HG03520 (cell line): ENCODE measurements around the gene PARP3.

Experiments used
- ATAC-seq: cut with Tn5 transposase; IDR thresholded peaks from one replicate; pipeline ENCODE4 v1.9.1; 2021; ENCODE audit warnings: mild to moderate bottlenecking, moderate library complexity; ENCODE audit not compliant: unreplicated experiment

Gene PARP3

DNA sequence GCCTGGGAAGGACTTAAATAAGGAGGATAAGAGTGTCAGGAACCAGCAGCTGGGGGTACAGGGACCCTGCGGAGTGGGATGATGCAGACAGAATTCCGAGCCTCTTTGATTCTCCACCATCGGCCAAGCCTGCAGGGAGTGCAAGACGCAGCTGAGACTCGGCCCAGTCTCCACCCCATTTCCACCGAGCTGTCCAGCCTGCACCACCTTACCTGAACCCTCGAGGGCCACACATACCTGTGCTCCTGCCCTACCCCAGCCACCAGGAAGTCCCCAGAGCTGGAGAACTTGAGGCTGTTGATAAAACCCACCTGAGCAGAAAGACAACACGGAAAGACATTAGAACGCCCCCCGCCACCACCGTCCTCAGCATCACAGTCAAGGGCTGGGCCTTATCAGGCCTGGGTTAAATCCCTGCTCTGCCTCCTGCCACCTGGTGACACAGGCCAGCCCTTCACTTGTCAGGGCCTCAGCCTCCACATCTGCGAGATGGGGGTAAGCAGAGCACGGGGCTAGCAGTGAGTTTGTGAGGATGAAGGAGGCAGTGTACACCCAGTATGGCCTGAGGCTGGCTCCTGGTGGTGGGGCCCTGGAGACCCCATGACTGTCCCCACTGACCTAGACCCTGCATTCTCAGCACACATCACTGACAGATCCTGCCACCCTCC lies 8.6 kb upstream of the PARP3 start:
- no peak for ATAC-seq

DNA sequence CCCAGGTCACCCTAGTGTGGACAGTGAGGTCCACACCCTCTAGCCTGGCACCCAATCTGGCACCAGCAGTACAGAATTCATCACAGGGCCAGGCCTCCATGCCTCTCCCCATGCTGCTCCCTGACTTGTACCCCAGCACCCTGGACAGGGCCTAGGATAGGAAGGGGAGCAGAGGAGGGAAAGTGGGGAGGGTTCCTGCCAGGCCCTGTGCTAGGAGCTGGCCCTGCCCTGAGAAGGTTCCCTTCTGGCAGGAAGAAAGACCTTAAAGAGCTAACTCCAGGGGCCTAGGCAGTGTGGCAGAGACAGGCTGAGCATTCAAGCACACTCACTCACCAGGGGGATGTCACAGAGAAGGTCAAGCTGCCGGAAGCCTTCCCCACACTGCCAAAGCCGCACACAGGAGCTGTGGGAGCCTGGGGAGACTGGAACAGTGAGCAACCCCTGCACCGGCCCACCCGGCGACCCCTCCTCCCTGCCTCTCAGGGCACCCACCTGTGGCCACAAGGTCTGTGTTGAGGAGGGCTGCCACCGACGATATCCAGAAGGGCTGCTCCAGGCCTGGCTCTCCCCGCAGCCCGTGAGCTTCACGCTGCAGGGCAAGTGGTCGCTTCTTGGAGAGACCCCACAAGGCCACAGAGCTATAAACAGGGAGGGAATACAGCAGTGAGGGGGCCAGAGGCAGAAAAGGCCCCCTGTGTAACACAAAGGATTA lies 7.9 kb upstream of the PARP3 start:
- no peak for ATAC-seq

DNA sequence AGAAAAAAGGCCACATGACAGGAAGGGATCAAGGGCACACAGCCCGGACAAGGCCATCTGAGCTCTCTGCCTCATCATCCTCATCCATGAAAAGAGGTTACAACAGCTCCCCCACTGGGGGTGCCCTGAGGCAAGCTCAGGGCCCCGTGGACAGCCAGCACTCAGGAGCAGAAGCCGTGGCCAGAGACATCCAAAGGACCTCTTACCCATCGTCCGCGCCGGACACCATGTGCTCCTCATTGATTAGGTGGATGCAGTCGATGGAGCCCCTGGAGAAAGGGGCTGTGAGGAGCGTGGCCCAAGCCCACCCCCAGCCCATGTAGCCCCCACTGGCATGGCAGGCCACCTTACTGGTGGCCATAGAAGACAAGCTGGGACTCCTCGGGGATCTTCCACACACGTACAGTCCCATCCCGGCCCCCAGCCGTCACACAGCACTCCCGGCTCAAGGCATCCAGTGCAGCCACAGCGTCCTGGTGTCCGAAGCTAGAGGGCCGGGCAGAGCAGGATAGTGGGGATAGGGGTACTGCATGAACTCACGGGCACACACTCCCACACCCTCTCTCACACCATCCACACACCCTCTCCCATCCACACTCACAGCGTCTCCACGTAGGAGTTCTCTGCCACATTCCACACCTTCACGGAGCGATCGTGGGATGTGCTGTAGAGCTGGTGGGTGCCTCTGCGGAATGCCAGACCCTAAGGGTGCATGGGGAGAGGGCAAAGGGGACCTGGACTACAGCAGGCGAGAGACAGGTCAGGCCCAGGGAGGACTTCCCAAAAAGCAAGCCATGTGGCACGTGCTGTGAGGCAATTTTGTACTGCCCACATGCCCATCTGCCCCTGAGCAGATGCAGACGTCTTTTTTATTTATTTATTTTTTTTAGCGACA lies 6.9 kb upstream of the PARP3 start:
- ATAC-seq, result no peak

DNA sequence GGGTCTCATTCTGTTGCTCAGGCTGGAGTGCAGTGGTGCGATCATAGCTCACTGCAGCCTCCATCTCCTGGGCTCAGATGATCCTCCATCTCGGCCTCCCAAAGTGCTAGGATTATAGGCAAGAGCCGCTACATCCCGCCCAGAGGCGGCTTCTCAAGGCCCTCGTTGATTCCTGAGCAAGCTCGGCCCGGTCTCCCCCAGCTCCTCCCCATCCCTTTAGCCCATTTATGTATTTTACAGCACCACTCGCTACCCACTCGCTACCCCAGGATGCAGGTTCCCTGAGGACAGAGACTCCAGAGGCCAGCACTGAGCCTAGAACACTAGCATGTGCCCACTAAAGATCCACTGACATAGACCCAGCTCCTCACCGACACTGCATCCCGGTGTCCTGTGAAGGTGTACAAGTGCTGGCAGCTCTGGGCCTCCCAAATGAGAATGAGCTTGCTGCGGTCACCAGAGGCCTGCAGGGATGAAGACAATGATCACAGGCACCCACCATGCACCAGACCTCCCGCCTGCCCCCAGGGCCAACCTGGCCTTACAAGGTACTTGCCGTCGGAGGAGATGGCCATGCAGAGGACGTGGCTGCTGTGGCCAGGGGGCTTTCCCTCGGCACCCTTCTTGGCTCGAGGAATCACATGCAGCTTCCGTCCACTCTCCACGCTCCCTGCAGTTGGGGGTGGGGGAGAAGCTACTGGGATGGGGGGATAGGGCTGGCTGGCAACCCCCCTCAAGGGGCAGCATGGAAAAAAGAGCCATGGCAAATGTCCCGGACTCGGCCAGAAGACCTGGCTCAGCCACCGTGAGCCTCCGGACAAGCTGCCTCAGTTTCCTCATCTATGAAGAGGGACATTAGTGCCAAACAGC lies 6.0 kb upstream of the PARP3 start:
- ATAC-seq, result no peak

DNA sequence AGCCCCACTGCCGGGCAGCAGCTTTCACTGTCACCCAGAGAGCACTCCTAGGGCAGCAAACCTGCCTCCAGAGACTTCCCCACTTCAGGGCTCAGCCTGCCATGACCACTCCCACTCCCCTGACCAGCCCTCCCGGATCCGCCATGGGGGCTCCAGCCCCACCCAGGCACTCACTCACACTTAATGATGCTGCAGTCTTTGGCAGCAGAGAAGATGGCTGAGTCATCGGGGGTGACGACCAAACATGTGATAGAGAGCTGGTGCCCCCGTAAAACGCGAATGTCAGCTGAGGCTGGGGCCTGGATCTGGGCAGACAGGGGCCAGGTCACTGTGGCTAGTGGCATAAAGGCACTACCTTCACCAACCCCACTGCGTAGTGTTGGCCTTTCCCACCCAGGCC lies 5.1 kb upstream of the PARP3 start:
- no peak for ATAC-seq

DNA sequence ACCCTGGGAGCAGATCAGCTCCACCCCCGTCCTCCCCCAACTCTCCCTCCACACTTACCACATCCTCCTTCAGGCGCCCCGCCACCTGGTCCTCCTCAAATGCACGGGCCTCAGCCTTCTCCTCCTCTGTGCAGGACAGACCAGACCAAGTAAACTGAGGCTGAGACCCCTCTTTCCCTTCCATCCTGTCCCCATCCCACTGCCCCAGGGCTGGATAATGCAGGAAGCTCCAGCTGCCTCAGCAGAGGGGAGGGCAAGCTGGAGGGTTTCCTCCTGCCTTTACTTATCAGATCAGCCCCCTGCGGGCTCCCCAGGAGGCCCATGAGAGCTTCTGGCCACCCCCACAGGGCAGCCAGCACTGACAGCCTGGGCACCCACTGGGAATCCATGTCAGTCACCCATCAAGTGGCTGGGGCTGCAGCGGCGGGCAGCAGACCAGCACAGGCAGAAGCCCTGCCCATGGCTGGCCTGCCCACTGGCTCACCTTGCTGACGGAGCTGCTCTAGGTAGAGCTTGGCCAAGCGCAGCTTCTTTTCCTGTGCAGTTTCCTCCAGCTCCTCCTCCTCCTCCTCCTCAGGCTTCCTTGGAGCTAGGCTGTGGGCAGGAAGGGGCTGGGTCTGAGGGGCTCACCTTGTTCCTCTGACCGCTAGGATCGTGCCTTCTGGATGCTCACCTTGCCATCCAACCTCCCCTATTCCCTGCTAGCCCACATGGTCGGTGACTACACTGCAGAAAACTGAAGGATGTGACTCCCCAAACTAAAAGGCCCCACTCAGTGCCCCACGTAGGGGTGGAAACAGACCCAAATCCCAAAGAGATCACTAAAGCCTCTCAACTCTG lies 4.3 kb upstream of the PARP3 start:
- no peak for ATAC-seq

DNA sequence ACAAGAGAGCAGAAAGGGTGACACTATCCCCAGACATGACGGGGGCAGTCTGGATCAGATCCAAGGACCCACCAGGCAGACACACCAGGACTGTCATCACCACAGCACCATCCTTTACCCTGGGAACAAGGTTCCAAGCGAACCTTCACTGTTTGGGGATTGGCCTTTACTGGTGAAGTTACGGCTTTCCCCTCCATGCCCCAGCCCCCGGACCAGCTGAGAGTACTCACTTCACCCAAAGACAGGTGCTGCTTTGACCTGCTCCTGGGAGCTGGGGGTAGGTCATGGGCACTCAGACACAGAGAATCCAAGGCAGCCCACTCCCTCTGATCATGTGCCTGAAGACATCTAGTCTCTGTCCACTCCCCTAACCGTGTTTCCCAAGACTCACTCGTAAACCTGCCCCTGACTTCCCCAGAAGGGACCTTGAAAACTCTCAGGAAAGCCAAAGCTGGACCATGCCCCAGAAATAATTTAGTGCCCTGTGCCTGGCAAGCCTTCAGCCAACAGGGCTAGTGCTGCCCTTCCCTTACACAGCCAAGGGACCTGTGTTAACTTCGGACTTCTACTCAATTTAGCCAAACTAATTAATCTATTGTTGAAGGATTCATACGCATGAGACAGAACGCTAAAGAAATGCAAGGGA lies 3.3 kb upstream of the PARP3 start:
- ATAC-seq, result no peak

DNA sequence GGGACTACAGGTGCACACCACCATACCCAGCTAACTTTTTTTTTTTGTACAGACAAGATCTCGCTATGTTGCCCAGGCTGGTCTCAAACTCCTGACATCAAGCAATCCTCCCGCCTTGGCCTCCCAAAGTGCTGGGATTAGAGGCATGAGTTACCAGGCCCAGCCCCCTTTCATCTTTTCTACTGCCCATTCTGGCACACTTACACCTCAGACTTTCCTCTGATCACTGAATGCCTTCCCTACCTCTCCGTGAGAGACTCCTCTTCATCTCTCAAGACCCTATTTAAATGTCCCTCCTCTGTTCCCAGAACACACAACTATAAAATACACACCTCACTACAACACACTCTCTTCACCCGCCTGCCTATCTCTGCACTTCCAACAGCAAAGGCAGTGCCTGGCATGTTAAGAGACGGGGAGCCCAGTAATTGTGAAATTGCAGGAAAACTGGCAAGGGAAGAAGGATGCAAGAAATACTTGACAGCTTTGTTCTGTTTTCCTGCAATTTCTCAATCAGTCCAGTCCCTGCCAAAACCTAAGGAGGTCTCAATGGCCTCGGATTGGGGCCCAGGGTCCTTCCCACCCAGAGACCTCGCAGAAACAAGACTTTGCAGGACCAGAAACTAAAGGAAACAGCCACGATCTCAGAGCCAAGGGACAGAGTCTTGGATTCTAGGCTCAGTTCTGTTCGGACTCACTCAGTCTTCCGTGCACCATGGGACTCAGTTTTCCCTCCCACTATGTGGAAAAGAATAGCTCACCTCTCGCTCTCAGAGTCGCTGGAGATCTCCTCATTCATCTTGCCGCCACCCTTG lies 1.3 kb upstream of the PARP3 start:
- no peak for ATAC-seq

DNA sequence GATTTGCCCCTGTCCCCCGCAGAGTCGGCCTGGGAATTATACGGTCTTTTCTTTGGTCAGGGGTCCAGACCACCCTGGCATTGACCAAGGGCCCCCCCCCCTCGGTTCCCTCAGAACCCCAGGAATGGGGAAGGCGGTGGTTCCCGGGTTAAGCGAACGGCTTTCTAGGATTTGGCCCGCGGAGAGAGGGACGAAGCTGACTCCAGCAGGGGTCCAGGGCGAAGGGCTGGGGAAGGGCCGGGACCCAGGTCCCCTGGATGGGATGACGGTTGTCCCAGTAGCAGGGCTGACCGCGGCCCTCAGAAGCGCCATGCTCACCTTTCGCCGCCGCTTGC lies 733 bp upstream of the PARP3 start:
- ATAC-seq, result no peak

DNA sequence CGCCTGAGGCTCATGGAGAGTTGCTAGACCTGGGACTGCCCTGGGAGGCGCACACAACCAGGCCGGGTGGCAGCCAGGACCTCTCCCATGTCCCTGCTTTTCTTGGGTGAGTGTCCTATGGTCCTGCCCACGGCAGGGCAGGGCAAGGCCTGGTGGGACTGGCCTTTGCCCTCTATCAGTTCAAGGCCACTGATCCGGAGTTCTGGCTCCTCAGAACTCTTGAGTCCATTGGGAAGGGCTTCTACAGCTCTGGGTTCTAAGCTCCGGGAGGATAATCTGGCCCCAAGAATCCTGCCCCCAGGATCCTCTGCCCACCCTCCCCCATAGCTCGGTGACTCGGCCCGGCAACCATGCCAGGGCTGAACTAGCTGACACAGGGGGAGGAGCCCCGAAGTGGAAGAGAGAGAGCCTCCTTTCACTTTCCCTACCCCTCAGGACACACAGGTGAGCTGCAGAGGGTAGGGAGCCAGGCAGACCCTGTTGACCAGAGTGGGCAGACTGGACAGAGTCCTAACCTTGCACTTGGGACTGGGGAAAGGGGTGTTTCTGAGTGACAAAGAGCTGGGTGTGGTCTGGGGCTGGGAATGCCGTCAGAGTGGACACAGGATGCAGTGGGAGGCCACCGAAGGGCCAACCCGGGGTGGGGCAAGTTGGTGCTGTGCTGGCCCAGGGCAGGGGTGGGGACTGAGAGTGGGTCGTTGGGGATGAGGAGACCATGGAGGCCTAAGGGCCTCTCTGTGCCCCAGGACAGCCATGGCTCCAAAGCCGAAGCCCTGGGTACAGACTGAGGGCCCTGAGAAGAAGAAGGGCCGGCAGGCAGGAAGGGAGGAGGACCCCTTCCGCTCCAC lies 664 bp downstream of the PARP3 start:
- peak; percentile 25 for ATAC-seq

DNA sequence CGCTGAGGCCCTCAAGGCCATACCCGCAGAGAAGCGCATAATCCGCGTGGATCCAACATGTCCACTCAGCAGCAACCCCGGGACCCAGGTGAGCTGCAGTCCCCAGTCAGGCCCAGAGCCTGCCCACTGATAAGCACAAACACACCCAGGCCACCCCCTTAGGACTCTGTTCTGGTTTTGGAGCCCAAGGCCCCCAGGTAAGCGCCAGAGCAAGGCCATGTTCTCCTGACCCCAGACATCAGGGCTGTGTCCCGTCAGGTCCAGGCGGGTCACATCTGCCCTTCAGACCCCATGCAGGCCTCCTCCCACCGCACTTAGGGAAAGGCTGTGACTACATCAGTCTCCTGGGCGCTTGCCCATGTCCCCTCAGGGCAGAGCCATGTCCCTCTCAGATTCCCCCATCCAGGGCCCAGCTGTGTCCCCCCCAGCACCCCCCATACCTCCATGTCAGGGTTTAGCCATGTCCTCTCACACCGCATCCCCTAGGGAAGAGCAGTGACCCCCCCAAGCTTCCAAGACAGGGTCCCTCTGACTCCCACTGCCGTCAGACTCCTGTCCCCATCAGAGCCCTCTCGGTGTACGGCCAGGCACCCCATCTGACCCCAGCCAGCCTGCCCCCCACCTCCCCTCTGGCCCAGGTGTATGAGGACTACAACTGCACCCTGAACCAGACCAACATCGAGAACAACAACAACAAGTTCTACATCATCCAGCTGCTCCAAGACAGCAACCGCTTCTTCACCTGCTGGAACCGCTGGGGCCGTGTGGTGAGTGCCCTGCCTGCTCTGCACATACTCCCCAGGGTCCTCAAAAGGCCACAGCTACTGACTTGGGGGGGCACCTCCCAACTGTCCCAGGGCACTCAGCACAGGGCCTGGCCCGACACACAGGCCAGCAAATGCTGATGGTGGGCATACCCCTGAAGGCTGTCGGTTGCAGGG lies 1.6 kb downstream of the PARP3 start:
- no peak for ATAC-seq

DNA sequence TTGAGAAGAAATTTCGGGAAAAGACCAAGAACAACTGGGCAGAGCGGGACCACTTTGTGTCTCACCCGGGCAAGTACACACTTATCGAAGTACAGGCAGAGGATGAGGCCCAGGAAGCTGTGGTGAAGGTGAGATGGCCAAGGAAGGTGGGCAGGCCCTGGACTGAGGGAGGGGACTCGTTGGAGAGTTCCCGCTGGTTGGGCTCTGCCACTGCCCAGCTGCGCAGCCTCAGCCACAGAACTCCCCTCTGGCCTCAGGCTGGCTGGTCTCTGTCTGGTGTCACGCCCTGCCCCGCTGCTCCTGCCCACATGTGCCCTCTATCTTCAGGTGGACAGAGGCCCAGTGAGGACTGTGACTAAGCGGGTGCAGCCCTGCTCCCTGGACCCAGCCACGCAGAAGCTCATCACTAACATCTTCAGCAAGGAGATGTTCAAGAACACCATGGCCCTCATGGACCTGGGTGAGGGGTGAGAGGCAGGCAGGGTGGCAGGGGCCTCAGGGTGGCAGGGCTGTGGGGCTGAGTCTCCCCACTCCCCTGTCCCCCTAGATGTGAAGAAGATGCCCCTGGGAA lies 2.4 kb downstream of the PARP3 start:
- no peak for ATAC-seq

DNA sequence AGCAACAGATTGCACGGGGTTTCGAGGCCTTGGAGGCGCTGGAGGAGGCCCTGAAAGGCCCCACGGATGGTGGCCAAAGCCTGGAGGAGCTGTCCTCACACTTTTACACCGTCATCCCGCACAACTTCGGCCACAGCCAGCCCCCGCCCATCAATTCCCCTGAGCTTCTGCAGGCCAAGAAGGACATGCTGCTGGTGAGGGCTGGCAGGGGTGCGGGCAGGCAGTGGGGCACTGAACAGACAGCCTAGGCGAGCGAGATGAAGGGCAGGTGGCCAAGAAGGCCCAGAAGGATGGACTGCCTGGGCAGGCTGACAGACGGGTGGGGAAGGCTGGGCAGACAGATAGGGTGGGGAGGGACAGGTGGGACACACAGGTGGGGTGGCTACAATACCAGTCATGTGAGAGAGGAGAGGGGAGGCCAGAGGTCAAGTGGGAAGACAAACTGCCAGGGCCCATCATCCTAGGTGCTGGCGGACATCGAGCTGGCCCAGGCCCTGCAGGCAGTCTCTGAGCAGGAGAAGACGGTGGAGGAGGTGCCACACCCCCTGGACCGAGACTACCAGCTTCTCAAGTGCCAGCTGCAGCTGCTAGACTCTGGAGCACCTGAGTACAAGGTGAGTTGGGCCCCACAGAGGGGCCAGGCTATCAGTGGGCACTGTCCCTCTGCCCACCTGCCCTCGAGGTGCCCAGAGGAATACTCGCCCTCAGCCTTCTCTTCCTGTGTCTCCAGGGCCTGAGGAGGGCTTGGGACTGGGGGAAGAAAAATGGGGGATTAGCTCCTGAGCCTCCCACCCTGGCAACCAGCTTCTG lies 3.1 kb downstream of the PARP3 start:
- ATAC-seq, result no peak

DNA sequence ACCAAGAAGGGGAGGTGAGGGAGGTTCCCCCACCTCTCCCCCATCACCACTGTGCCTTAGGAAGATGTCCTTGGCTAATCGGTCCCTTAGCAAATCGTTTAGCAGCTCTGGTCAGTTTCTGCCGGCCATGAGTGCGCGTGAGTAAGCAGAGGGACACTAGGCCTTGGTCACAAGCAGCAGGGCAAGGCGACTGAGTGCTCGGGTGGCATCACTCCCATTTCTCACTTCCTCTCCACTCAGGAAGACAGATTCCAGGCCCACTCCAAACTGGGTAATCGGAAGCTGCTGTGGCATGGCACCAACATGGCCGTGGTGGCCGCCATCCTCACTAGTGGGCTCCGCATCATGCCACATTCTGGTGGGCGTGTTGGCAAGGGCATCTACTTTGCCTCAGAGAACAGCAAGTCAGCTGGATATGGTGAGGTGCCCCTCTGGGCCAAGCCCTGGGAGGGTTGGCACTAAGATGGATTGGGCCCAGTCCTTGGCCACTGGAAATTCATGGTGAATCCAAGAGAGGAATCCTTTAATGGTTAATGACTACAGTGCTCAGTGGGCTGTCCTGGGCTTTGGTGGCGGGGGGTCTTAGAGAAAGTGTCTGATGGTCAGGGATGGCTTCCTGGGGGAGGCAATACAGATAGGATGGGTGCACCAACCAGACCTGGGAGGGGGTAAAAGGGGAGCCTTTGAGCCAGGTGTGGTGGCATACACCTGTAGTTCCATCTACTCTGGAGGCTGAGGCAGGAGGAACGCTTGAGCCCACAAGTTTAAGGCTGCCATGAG lies 4.0 kb downstream of the PARP3 start:
- ATAC-seq, result no peak

DNA sequence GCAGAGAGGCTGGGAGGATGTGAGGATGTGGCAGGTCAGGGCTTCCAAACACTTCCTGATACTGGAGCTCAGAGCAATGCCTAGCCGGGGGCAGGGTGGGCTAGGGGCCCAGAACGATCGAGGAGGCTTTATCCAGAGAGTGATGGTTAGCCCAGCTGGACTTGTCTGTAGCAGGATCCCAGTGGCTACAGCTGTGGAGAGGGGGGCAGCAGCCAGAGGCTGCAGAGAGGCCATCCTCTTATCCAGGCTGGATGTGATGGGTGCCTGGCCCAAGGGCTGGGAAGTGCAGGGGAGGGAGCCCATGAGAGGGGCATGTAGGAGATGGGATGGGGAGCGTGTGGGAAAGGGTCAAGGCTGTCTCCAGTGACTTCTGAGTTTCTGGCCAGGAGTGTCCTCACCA lies 4.6 kb downstream of the PARP3 start:
- ATAC-seq, result no peak
